Breast epithelium (tissue), 3 donors: ENCODE measurements around the gene MED1.

Experiments
- CTCF ChIP-seq, 3 donors: fragments of 450-650 bp; IDR thresholded peaks; one replicate each; pipeline ENCODE4 v1.5.1; 2016 to 2017; ENCODE audit warnings: antibody characterized with exemption in 3 of 3, mild to moderate bottlenecking in 3 of 3, moderate library complexity in 3 of 3
- POLR2AphosphoS5 ChIP-seq, 3 donors: sonication (generic); formaldehyde crosslinking; IDR thresholded peaks; one replicate each; pipeline ENCODE4 v1.6.1; 2017; ENCODE audit warnings: antibody characterized with exemption in 3 of 3

- TF ChIP-seq CTCF (IDR thresholded peaks at IDR 0.05) (no peak), POLR2AphosphoS5 (IDR thresholded peaks at IDR 0.05) (no peak)
Measured at GRCh38 chr17:39447561-39447960, 3.5 kb downstream of the MED1 start.
